ENCODE results near the gene SEPTIN5. TPM values are rescaled to one million over a fixed set of nuclear protein-coding genes. Genes with fewer than 3 reads are reported as not detected.

The SEPTIN5 gene
- total RNA-seq, 1 donor from 2014 or later, result 9.3 TPM

GRCh38 chr22:19679522-19680101, 34.7 kb upstream of the SEPTIN5 start:
- peak; percentile 92 for TF ChIP-seq CTCF (IDR thresholded peaks at IDR 0.05)
- Histone ChIP-seq H3K27ac (no peak overlapping the region), H3K4me1 (no peaks in the 10 kb centered on the region), H3K9me3 (no peaks in the 10 kb centered on the region), H3K4me3 (no peak overlapping the region), H3K36me3 (no peaks in the 10 kb centered on the region), H3K27me3 (ENCODE audit: low read depth) (peaks cover 18% of the 10 kb centered on the region)
- DNase-seq (peak; percentile 76), ATAC-seq (peak; percentile 82 to 92)
- intact Hi-C loops (cut with DNase I), result no loop called here

GRCh38 chr22:19680287-19680881, 33.9 kb upstream of the SEPTIN5 start:
- Histone ChIP-seq H3K4me3 (no peak overlapping the region), H3K4me1 (no peaks in the 10 kb centered on the region), H3K9me3 (no peaks in the 10 kb centered on the region), H3K36me3 (no peaks in the 10 kb centered on the region), H3K27ac (no peak overlapping the region), H3K27me3 (ENCODE audit: low read depth) (peaks cover 18% of the 10 kb centered on the region)
- TF ChIP-seq CTCF (IDR thresholded peaks at IDR 0.05), result no peak
- intact Hi-C loops (cut with DNase I), result no loop called here
- ATAC-seq (no peak), DNase-seq (no peak)

- H3K4me3 ChIP-seq, result no peak overlapping the region
- peaks cover 18% of the 10 kb centered on the region for H3K27me3 ChIP-seq (ENCODE audit: low read depth)
- H3K36me3 ChIP-seq, result no peaks in the 10 kb centered on the region
- no peak for DNase-seq
- no peaks in the 10 kb centered on the region for H3K9me3 ChIP-seq
- ATAC-seq, result no peak
- no peaks in the 10 kb centered on the region for H3K4me1 ChIP-seq
- no peak overlapping the region for H3K27ac ChIP-seq
- TF ChIP-seq CTCF (IDR thresholded peaks at IDR 0.05), result no peak
- intact Hi-C loops (cut with DNase I), result no loop called here
Measured at GRCh38 chr22:19680911-19681862, 33.1 kb upstream of the SEPTIN5 start.

- Histone ChIP-seq H3K9me3 (no peaks in the 10 kb centered on the region), H3K4me1 (no peaks in the 10 kb centered on the region), H3K27me3 (ENCODE audit: low read depth) (peaks cover 18% of the 10 kb centered on the region), H3K27ac (no peak overlapping the region), H3K36me3 (no peaks in the 10 kb centered on the region), H3K4me3 (no peak overlapping the region)
- no peak for DNase-seq
- no peak for TF ChIP-seq CTCF (IDR thresholded peaks at IDR 0.05)
- ATAC-seq, result no peak
- intact Hi-C loops (cut with DNase I), result no loop called here
Measured at GRCh38 chr22:19681863-19682245, 32.4 kb upstream of the SEPTIN5 start.

- H3K9me3 ChIP-seq, result no peaks in the 10 kb centered on the region
- no peaks in the 10 kb centered on the region for H3K4me1 ChIP-seq
- H3K27ac ChIP-seq, result no peak overlapping the region
- peaks cover 20% of the 10 kb centered on the region for H3K27me3 ChIP-seq (ENCODE audit: low read depth)
- intact Hi-C loops (cut with DNase I), result no loop called here
- DNase-seq (no peak), ATAC-seq (no peak)
- H3K4me3 ChIP-seq, result no peak overlapping the region
- TF ChIP-seq CTCF (IDR thresholded peaks at IDR 0.05), result no peak
- no peaks in the 10 kb centered on the region for H3K36me3 ChIP-seq
Measured at GRCh38 chr22:19686946-19687345, 27.4 kb upstream of the SEPTIN5 start.
